ENCODE measurements around the gene IL17RB. TPM values are rescaled to one million over a fixed set of nuclear protein-coding genes. Genes with fewer than 3 reads are reported as not detected.

IL17RB gene
- total and polyA plus RNA-seq, 2 of the 8 experiments (the other 6 are each of a cell fraction or from before 2014, with no cell fraction given), result 7.0 to 24.6 TPM

DNA sequence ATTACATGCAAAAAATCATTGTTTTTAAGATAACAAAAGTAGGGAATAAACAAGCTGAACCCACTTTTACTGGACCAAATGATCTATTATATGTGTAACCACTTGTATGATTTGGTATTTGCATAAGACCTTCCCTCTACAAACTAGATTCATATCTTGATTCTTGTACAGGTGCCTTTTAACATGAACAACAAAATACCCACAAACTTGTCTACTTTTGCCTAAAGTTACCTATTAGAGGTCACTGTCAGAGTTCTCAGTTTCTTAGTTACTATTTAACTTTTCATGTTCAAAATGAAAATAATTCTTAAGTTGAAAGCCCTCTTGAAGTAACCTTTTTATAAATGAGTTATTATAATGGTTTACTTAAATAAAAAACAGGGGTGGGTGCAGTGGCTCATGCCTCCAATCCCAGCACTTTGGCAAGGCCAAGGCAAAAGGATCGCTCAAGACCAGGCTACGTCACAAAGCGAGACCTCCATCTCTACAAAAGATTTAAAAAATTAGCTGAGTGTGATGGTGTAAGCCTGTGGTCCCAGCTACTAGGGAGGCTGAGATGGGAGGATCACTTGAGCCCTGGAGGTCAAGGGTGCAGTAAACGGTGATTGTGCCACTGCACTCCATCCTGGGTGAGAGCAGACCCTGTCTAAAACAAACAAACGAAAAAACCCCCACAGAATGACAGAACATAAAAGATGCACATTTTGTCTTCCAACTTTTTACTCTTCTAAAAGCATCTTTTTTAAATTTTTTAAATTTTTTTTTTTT lies 19.5 kb downstream of the IL17RB start:
- H4K20me1 ChIP-seq (replicated peaks in 1 of 2; ENCODE audit: control insufficient read depth in 1 of 2, insufficient read depth in 2 of 2, low read length in 2 of 2), result peaks cover 0 to 2% of the 10 kb centered on the region in 2 experiments
- no peak overlapping the region for H2BK5ac ChIP-seq (ENCODE audit: low read depth, low read length)
- no peak for DNase-seq (ENCODE audit: low read depth in 1 of 2, low spot score in 2 of 2)
- H4K8ac ChIP-seq (ENCODE audit: extremely low read depth, insufficient read depth, low read length), result no peak overlapping the region
- H3K23ac ChIP-seq (ENCODE audit: insufficient read length), result no peak overlapping the region
- ChIA-PET POLR2A (ENCODE audit: partially characterized antibody) (interaction anchor here (1.0 to 2.4 kb wide), 4 partner anchors 10 to 21 kb away, joined by 4 to 6 read pairs (median 5); no protein-coding TSS in a partner anchor), CTCF (ENCODE audit: partially characterized antibody) (interaction anchor here (0.6 to 1.4 kb wide), 2 partner anchors 18 to 203 kb away, joined by 3 to 4 read pairs; no protein-coding TSS in a partner anchor)
- H3K56ac ChIP-seq (replicated peaks; ENCODE audit: insufficient read length, low read depth, low read length), result no peak overlapping the region
- no peaks in the 10 kb centered on the region for H3K9me3 ChIP-seq (ENCODE audit: insufficient read depth in 2 of 2, low read depth in 1 of 2, low read length in 1 of 2)
- H3K79me1 ChIP-seq (ENCODE audit: low read depth, low read length), result no peaks in the 10 kb centered on the region
- H2BK12ac ChIP-seq (ENCODE audit: low read depth, low read length), result no peak overlapping the region
- peaks cover 10 to 50% (median 35%) of the 10 kb centered on the region in 4 experiments; a peak in 7 of 8 replicates for H3K36me3 ChIP-seq (ENCODE audit: control insufficient read depth in 2 of 4, insufficient read depth in 4 of 4, low read length in 3 of 4)
- H3K27me3 ChIP-seq (replicated peaks in 1 of 4; ENCODE audit: control insufficient read depth in 3 of 4, extremely low read depth in 1 of 4, insufficient read depth in 3 of 4, low read length in 3 of 4), result no peaks in the 10 kb centered on the region
- H3K4me1 ChIP-seq (replicated peaks in 1 of 4; ENCODE audit: control insufficient read depth in 3 of 4, insufficient read depth in 4 of 4, low read length in 3 of 4), result no peaks in the 10 kb centered on the region
- no peak overlapping the region for H2BK15ac ChIP-seq (ENCODE audit: low read length)
- H3K23me2 ChIP-seq (ENCODE audit: low read depth, low read length), result no peaks in the 10 kb centered on the region
- no peak overlapping the region for H3K9ac ChIP-seq (replicated peaks in 1 of 4; ENCODE audit: extremely low read depth in 1 of 4, low read depth in 3 of 4, low read length in 3 of 4)
- H3K18ac ChIP-seq (ENCODE audit: extremely low read depth, low read length), result no peak overlapping the region
- H4K5ac ChIP-seq (ENCODE audit: insufficient read length, low read depth, low read length), result no peak overlapping the region
- no peak overlapping the region for H4K91ac ChIP-seq (replicated peaks; ENCODE audit: insufficient read length, low read length)
- H3K4me3 ChIP-seq (ENCODE audit: extremely low read depth in 1 of 4, insufficient read depth in 2 of 4, low read depth in 3 of 4, low read length in 4 of 4), result no peak overlapping the region
- no peak overlapping the region for H3K14ac ChIP-seq (ENCODE audit: insufficient read length)
- FAIRE-seq, result no peak
- no peak overlapping the region for H2AK5ac ChIP-seq (ENCODE audit: low read depth, low read length)
- H3K79me2 ChIP-seq (ENCODE audit: control insufficient read depth in 1 of 2, insufficient read depth in 2 of 2, low read length in 2 of 2), result no peaks in the 10 kb centered on the region
- no peak overlapping the region for H2BK20ac ChIP-seq (ENCODE audit: low read length)
- no peak overlapping the region for H2AFZ ChIP-seq (ENCODE audit: low read length)
- no peak overlapping the region for H2BK120ac ChIP-seq (replicated peaks; ENCODE audit: low read depth, low read length)
- 94% methylated on average over 5 of the region's 5 CpGs; no CpG with 5 or more reads in 1 of the 2 experiments for WGBS, 2 experiments (ENCODE audit: extremely low coverage in 1 of 2, insufficient coverage in 1 of 2, insufficient read length in 1 of 2, insufficient replicate concordance in 2 of 2, low coverage in 1 of 2, low lambda C conversion rate in 2 of 2, missing lambda C conversion rate in 1 of 2)
- H3K4me2 ChIP-seq (ENCODE audit: insufficient read depth in 1 of 2, low read depth in 2 of 2, low read length in 2 of 2), result no peak overlapping the region
- H3K27ac ChIP-seq (ENCODE audit: low read depth, low read length), result no peak overlapping the region
- no peak overlapping the region for H3K4ac ChIP-seq (replicated peaks; ENCODE audit: insufficient read length, low read depth, low read length)
- TF ChIP-seq TAF1 (IDR thresholded peaks at IDR 0.05; ENCODE audit: low read depth, low read length) (no peak), RBBP5 (IDR thresholded peaks at IDR 0.05; ENCODE audit: borderline replicate concordance, low read depth, low read length) (no peak), CEBPB (IDR thresholded peaks at IDR 0.05; ENCODE audit: low read depth, low read length) (no peak), ASH2L (IDR thresholded peaks at IDR 0.05; ENCODE audit: low read length) (no peak), TBP (IDR thresholded peaks at IDR 0.05; ENCODE audit: low read depth, low read length) (no peak), SRF (IDR thresholded peaks at IDR 0.05; ENCODE audit: low read depth, low read length) (no peak), SP1 (IDR thresholded peaks at IDR 0.05; ENCODE audit: low read depth, low read length) (no peak), NANOG (IDR thresholded peaks at IDR 0.05; ENCODE audit: insufficient read depth, low read depth, low read length, poor library complexity, severe bottlenecking) (no peak), BRCA1 (IDR thresholded peaks at IDR 0.05; ENCODE audit: low read depth, low read length) (no peak), YY1 (IDR thresholded peaks at IDR 0.05; ENCODE audit: low read depth, low read length) (no peak)
- TF ChIP-seq, protein P1, sequence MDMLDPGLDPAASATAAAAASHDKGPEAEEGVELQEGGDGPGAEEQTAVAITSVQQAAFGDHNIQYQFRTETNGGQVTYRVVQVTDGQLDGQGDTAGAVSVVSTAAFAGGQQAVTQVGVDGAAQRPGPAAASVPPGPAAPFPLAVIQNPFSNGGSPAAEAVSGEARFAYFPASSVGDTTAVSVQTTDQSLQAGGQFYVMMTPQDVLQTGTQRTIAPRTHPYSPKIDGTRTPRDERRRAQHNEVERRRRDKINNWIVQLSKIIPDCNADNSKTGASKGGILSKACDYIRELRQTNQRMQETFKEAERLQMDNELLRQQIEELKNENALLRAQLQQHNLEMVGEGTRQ (IDR thresholded peaks at IDR 0.05; ENCODE audit: low read length), result no peak
